Fibroblast of lung (primary cell): ENCODE measurements around the gene MTERF4.

Experiments used
- EZH2 ChIP-seq: IDR thresholded peaks from 2 replicates; pipeline ENCODE4 v1.5.1; 2012; ENCODE audit warnings: low read length, control low read depth, mild to moderate bottlenecking; ENCODE audit errors: missing control alignments
- TF ChIP-seq, protein P1 (sequence below), 2 donors: IDR thresholded peaks in 1 of 2; conservative IDR thresholded peaks in 1 of 2; 1 replicate in 1 of 2; 2 replicates in 1 of 2; pipeline ENCODE4 v1.5.1; 2011 to 2012; ENCODE audit warnings: low read length in 2 of 2, control low read depth in 1 of 2, inconsistent platforms in 1 of 2, low read depth in 1 of 2, mild to moderate bottlenecking in 1 of 2

DNA sequence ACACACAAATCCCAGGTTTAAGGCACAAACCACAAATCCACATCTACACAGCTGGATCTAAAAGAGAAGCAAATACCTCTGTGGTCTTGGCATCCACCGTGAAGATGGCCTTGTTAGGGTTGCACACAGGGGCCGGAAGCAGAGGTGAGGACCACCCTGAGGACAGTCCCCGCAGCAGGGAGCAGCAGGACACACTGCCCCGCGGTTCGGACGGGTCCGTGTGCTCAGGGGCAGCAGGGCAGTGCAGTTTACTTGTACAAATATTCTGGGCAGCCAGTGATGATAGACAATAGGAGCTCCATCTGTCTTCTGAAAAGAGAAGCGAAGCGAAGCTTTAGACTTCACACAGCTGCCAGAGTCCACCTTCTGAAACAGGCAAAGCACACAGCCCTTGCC lies 38.4 kb upstream of the MTERF4 start:
- TF ChIP-seq, protein P1, sequence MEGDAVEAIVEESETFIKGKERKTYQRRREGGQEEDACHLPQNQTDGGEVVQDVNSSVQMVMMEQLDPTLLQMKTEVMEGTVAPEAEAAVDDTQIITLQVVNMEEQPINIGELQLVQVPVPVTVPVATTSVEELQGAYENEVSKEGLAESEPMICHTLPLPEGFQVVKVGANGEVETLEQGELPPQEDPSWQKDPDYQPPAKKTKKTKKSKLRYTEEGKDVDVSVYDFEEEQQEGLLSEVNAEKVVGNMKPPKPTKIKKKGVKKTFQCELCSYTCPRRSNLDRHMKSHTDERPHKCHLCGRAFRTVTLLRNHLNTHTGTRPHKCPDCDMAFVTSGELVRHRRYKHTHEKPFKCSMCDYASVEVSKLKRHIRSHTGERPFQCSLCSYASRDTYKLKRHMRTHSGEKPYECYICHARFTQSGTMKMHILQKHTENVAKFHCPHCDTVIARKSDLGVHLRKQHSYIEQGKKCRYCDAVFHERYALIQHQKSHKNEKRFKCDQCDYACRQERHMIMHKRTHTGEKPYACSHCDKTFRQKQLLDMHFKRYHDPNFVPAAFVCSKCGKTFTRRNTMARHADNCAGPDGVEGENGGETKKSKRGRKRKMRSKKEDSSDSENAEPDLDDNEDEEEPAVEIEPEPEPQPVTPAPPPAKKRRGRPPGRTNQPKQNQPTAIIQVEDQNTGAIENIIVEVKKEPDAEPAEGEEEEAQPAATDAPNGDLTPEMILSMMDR (conservative IDR thresholded peaks at IDR 0.05 in 1 of 2, IDR thresholded peaks at IDR 0.05 in 1 of 2; ENCODE audit: low read depth in 1 of 2, low read length in 2 of 2): no peak
- no peak for TF ChIP-seq EZH2
